ENCODE measurements around the gene EGR4.
"Not testable (repeated sequence)": the region's sequence is repeated elsewhere in the genome, so short reads cannot be mapped to it uniquely, and the experiment has no call there.

The EGR4 gene

GRCh38 chr2:73262691-73263429, 30.5 kb downstream of the EGR4 start:
- DNase-seq: not testable (repeated sequence)

GRCh38 chr2:73262108-73262651, 31.2 kb downstream of the EGR4 start:
- DNase-seq: no peak

- DNase-seq: peak; percentile 26
Observed at GRCh38 chr2:73260338-73260984, 32.9 kb downstream of the EGR4 start.

GRCh38 chr2:73259704-73260337, 33.5 kb downstream of the EGR4 start:
- DNase-seq: no peak

- DNase-seq: no peak
Observed at GRCh38 chr2:73259276-73259675, 34.1 kb downstream of the EGR4 start.

GRCh38 chr2:73258913-73259215, 34.5 kb downstream of the EGR4 start:
- no peak for DNase-seq

- no peak for DNase-seq
Observed at GRCh38 chr2:73258186-73258912, 35.0 kb downstream of the EGR4 start.

GRCh38 chr2:73257425-73258125, 35.8 kb downstream of the EGR4 start:
- DNase-seq: peak; percentile 13

- DNase-seq: no peak
Observed at GRCh38 chr2:73257021-73257420, 36.3 kb downstream of the EGR4 start.

- no peak for DNase-seq
Observed at GRCh38 chr2:73256618-73256922, 36.8 kb downstream of the EGR4 start.

GRCh38 chr2:73255907-73256617, 37.3 kb downstream of the EGR4 start:
- DNase-seq: no peak

- DNase-seq: no peak
Observed at GRCh38 chr2:73255007-73255644, 38.2 kb downstream of the EGR4 start.

GRCh38 chr2:73254343-73255006, 38.9 kb downstream of the EGR4 start:
- DNase-seq: no peak

- peak; percentile 64 for DNase-seq
Observed at GRCh38 chr2:73253901-73254300, 39.4 kb downstream of the EGR4 start.

GRCh38 chr2:73253400-73253799, 39.9 kb downstream of the EGR4 start:
- peak; percentile 3 for DNase-seq

- DNase-seq: no peak
Observed at GRCh38 chr2:73252238-73253027, 40.9 kb downstream of the EGR4 start.

GRCh38 chr2:73250872-73251846, 42.2 kb downstream of the EGR4 start:
- no peak for DNase-seq

- DNase-seq: no peak
Observed at GRCh38 chr2:73249636-73250035, 43.7 kb downstream of the EGR4 start.

- DNase-seq: no peak
Observed at GRCh38 chr2:73246850-73247249, 46.5 kb downstream of the EGR4 start.
